Measurements from ENCODE around the gene F2RL3. TPM values are rescaled to one million over a fixed set of nuclear protein-coding genes. Genes with fewer than 3 reads are reported as not detected.

F2RL3 gene
- total and polyA plus RNA-seq, 11 donors: 0.12 to 4.6 (median 1.2) TPM

DNA sequence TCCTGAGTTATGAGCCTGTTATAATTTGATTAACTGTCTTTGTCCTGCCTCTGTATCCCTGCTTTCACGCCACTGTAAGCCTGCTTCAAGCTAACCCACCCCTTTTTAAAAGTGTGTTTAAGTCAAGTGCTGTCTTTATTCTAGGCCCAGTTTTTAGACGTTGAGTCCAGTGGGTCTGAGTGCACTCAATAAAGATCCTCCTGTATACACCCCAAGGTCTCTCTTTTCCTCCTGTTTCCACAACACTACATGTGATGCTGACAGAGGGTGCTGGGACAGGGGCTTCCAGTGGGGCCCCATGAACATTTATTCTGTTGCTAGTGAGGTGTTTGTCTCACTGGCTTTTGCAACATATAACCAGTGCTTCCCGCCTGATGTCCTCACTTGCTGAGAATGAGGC is 6.7 kb upstream of the F2RL3 start:
- DNase-seq (no peak), ATAC-seq (no peak)
- Histone ChIP-seq H3K9me3 (peaks cover 0 to 26% (median 14%) of the 10 kb centered on the region in 12 donors), H3K36me3 (peaks cover 3 to 34% (median 30%) of the 10 kb centered on the region in 9 donors), H3K27me3 (no peaks in the 10 kb centered on the region), H3K27ac (no peak overlapping the region), H3K4me3 (no peak overlapping the region), H3K4me1 (peaks cover 0 to 18% (median 12%) of the 10 kb centered on the region in 12 donors)
- TF ChIP-seq, protein P1, sequence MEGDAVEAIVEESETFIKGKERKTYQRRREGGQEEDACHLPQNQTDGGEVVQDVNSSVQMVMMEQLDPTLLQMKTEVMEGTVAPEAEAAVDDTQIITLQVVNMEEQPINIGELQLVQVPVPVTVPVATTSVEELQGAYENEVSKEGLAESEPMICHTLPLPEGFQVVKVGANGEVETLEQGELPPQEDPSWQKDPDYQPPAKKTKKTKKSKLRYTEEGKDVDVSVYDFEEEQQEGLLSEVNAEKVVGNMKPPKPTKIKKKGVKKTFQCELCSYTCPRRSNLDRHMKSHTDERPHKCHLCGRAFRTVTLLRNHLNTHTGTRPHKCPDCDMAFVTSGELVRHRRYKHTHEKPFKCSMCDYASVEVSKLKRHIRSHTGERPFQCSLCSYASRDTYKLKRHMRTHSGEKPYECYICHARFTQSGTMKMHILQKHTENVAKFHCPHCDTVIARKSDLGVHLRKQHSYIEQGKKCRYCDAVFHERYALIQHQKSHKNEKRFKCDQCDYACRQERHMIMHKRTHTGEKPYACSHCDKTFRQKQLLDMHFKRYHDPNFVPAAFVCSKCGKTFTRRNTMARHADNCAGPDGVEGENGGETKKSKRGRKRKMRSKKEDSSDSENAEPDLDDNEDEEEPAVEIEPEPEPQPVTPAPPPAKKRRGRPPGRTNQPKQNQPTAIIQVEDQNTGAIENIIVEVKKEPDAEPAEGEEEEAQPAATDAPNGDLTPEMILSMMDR (IDR thresholded peaks at IDR 0.05): no peak
- TF ChIP-seq POLR2A (IDR thresholded peaks at IDR 0.05): no peak
- intact Hi-C loops (cut with DNase I): loop anchor here in 1 of 10 donors (5.0 kb wide), 1 partner anchor 40 kb away; no protein-coding TSS in a partner anchor
- 96 to 100% (median 97%) methylated on average over 3 of the region's 3 CpGs for WGBS, 4 donors

DNA sequence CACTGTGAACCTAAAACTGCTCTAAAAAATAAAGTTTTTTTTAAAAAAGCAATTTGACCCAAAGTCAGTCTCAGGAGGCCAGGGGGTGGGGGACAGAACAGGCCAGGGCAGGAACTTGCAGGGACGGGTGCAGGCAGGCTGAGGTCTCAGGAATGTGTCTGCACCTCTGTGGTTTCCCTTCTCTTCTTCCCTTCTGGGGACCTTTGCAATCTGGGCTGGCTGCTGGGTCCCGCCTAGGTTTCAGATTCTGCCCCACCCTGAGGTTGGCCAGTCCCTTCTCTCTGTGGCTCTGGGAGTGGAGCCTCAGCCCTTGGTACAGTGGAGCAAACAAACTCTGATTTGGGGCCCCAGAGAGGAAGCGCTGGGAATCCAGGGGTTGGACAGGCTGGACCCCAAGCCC is 5.3 kb upstream of the F2RL3 start:
- no peak for TF ChIP-seq POLR2A (IDR thresholded peaks at IDR 0.05)
- DNase-seq: no peak
- WGBS, 4 donors: 80 to 93% (median 91%) methylated on average over 1 to 3 of the region's 3 CpGs
- H3K27me3 ChIP-seq: no peaks in the 10 kb centered on the region
- peaks cover 0 to 26% (median 14%) of the 10 kb centered on the region in 12 donors for H3K9me3 ChIP-seq
- H3K27ac ChIP-seq: no peak overlapping the region
- no peak overlapping the region for H3K4me3 ChIP-seq
- H3K36me3 ChIP-seq: peaks cover 2 to 20% (median 16%) of the 10 kb centered on the region in 9 donors
- intact Hi-C loops (cut with DNase I): loop anchor here in 1 of 10 donors (5.0 kb wide), 1 partner anchor 41 kb away; no protein-coding TSS in a partner anchor
- peaks cover 0 to 31% (median 17%) of the 10 kb centered on the region in 12 donors for H3K4me1 ChIP-seq
- ATAC-seq: no peak

DNA sequence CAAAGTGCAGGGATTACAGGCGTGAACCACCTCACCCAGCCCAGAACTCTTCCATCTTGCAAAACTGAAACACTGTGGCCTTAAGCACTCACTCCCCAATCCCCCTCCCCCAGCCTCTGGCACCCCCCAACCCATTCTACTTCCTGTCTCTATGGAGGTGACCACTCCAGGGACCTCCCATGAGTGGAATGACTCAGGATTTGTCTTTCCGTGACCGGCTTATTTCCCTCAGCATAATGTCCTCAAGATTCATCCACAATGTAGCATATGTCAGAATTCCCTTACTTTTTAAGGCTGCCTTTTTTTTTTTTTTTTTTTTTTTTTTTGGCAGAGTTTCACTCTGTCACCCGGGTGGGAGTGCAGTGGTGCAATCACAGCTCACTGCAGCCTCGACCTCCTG is 3.6 kb upstream of the F2RL3 start:
- DNase-seq (no peak), ATAC-seq (no peak)
- 40 to 68% (median 55%) methylated on average over 5 of the region's 5 CpGs for WGBS, 4 donors
- peaks cover 0 to 26% (median 14%) of the 10 kb centered on the region in 12 donors for H3K9me3 ChIP-seq
- intact Hi-C loops (cut with DNase I): no loop called here
- peaks cover 0 to 44% (median 27%) of the 10 kb centered on the region in 12 donors for H3K4me1 ChIP-seq
- H3K27ac ChIP-seq: peak overlapping the region in 4 of 12 donors; percentile 60 to 95 (median 78)
- H3K4me3 ChIP-seq: no peak overlapping the region
- peaks cover 0 to 4% (median 0%) of the 10 kb centered on the region in 9 donors for H3K36me3 ChIP-seq
- no peak for TF ChIP-seq POLR2A (IDR thresholded peaks at IDR 0.05)
- TF ChIP-seq, protein P1 (IDR thresholded peaks at IDR 0.05): no peak
- peaks cover 0 to 9% (median 0%) of the 10 kb centered on the region in 9 donors for H3K27me3 ChIP-seq

DNA sequence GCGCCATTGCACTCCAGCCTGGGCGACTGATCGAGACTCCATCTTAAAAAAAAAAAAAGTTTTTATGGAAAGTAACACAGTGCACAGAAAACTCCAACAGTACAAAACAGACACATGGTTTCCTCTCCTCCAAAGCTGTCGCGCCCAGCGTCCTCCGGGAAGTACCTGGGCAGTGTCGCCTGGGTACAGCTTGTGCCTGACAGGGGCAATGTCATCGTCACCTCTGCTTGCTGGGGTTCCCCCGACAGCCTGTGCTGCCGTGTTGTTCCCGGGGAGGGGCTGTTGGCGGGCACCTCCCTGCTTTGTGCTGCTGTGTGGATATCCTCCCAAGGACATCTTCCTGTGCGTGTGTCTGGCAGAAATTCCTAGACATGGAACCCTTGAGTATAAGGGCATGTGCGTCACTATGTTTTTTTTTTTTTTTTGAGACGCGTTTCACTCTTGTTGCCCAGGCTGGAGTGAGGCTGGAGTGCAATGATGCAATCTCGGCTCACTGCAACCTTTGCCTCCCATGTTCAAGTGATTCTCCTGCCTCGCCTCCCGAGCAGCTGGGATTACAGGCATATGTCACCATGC is 2.4 kb upstream of the F2RL3 start:
- ATAC-seq: peak; percentile 86 to 91 (median 88)
- H3K27ac ChIP-seq: peak overlapping the region; percentile 17 to 95 (median 72)

More for the DNA sequence above, 2.4 kb upstream of the F2RL3 start:
- no peaks in the 10 kb centered on the region for H3K36me3 ChIP-seq
- no peak for TF ChIP-seq POLR2A (IDR thresholded peaks at IDR 0.05)
- TF ChIP-seq, protein P1 (IDR thresholded peaks at IDR 0.05): no peak
- peaks cover 0 to 44% (median 27%) of the 10 kb centered on the region in 12 donors for H3K4me1 ChIP-seq
- DNase-seq: peak; percentile 66 to 95 (median 78)
- peaks cover 0 to 21% (median 12%) of the 10 kb centered on the region in 12 donors for H3K9me3 ChIP-seq
- intact Hi-C loops (cut with DNase I): no loop called here
- 28 to 39% (median 31%) methylated on average over 20 of the region's 20 CpGs for WGBS, 4 donors
- peak overlapping the region in 3 of 12 donors; percentile 22 to 30 (median 24) for H3K4me3 ChIP-seq
- H3K27me3 ChIP-seq: peaks cover 0 to 9% (median 0%) of the 10 kb centered on the region in 9 donors
